Endothelial cell of umbilical vein (primary cell): Measurements from ENCODE around the gene ELMO1.

Source experiments
- CTCF ChIP-seq, 2 donors: IDR thresholded peaks; 1 replicate in 1 of 2; 2 replicates in 1 of 2; pipeline ENCODE4 v1.5.1; 2011; ENCODE audit warnings: low read length in 2 of 2, mild to moderate bottlenecking in 2 of 2, moderate library complexity in 2 of 2, control low read depth in 1 of 2, inconsistent platforms in 1 of 2, low read depth in 1 of 2; ENCODE audit not compliant: insufficient read depth in 1 of 2; ENCODE audit errors: extremely low read depth in 1 of 2
- FOS ChIP-seq: IDR thresholded peaks from 2 replicates; pipeline ENCODE4 v1.6.1; 2011; ENCODE audit warnings: mild to moderate bottlenecking, low read length, moderate library complexity, borderline replicate concordance; ENCODE audit not compliant: insufficient read depth

GRCh38 chr7:37494926-37495325 is 46.3 kb upstream of the ELMO1 start:
- TF ChIP-seq FOS (no peak), CTCF (IDR thresholded peaks at IDR 0.05; ENCODE audit: extremely low read depth in 1 of 2, insufficient read depth in 1 of 2, low read depth in 1 of 2, low read length in 2 of 2) (no peak)
